Neural cell (in vitro differentiated cells): ENCODE results near the gene TMEM107. TPM values are rescaled to one million over a fixed set of nuclear protein-coding genes. Genes with fewer than 3 reads are reported as not detected.

Experiments used
- H2AFZ ChIP-seq: fragments of 200-600, 300-800 bp; sonication (generic), shearing (Covaris generic); 2 replicates; pipeline ENCODE4 v1.6.0; 2014; ENCODE audit warnings: low read depth, mild to moderate bottlenecking, antibody characterized with exemption, low read length, moderate library complexity
- H3F3A ChIP-seq: fragments of 200-600 bp; shearing (Covaris generic); 2 replicates; pipeline ENCODE4 v1.6.1; 2016; ENCODE audit warnings: mild to moderate bottlenecking, moderate library complexity, mixed read lengths, antibody characterized with exemption, low read length; ENCODE audit not compliant: insufficient read depth, poor library complexity, severe bottlenecking
- H3K27ac ChIP-seq: fragments of 200-600, 300-800 bp; sonication (generic), shearing (Covaris generic); 2 replicates; pipeline ENCODE4 v1.5.1; 2014; ENCODE audit warnings: mild to moderate bottlenecking, low read length, moderate library complexity
- H3K27me3 ChIP-seq: fragments of 300-800, 200-600 bp; sonication (generic), shearing (Covaris generic); 2 replicates; pipeline ENCODE4 v1.6.0; 2014; ENCODE audit warnings: mild to moderate bottlenecking, low read depth, low read length, moderate library complexity; ENCODE audit not compliant: insufficient read depth
- H3K36me3 ChIP-seq: fragments of 300-800, 200-600 bp; sonication (generic), shearing (Covaris generic); 2 replicates; pipeline ENCODE4 v1.5.1; 2014; ENCODE audit warnings: mild to moderate bottlenecking, antibody characterized with exemption, low read length, moderate library complexity; ENCODE audit not compliant: insufficient read depth
- H3K4me2 ChIP-seq: fragments of 300-800, 200-600 bp; sonication (generic), shearing (Covaris generic); 2 replicates; pipeline ENCODE4 v1.6.0; 2014; ENCODE audit warnings: mild to moderate bottlenecking, low read length
- H3K4me3 ChIP-seq: fragments of 300-800, 200-600 bp; sonication (generic), shearing (Covaris generic); 2 replicates; pipeline ENCODE4 v1.5.1; 2014; ENCODE audit warnings: mild to moderate bottlenecking, low read length, moderate library complexity
- H3K79me2 ChIP-seq: fragments of 200-600 bp; shearing (Covaris generic); replicated peaks from 2 replicates; pipeline ENCODE4 v1.6.0; 2014; ENCODE audit warnings: mild to moderate bottlenecking, low read length, moderate library complexity; ENCODE audit not compliant: insufficient read depth
- H3K9ac ChIP-seq: fragments of 300-800, 200-600 bp; sonication (generic), shearing (Covaris generic); 2 replicates; pipeline ENCODE4 v1.6.1; 2016; ENCODE audit warnings: mild to moderate bottlenecking, low read length, mixed read lengths
- H3K9me2 ChIP-seq: fragments of 200-600 bp; shearing (Covaris generic); 2 replicates; pipeline ENCODE4 v1.6.1; 2016; ENCODE audit warnings: mild to moderate bottlenecking, low read length, mixed read lengths; ENCODE audit not compliant: insufficient read depth
- H3K9me3 ChIP-seq: fragments of 200-600, 300-800 bp; sonication (generic), shearing (Covaris generic); 2 replicates; pipeline ENCODE4 v1.6.1; 2016; ENCODE audit warnings: mild to moderate bottlenecking, mixed run types, low read length, moderate library complexity, mixed read lengths
- H4K20me1 ChIP-seq: fragments of 200-600 bp; shearing (Covaris generic); 2 replicates; pipeline ENCODE4 v1.6.1; 2016; ENCODE audit warnings: mild to moderate bottlenecking, mixed run types; ENCODE audit not compliant: insufficient read depth
- EP300 ChIP-seq: fragments of 450-650 bp; conservative IDR thresholded peaks from 2 replicates; pipeline ENCODE4 v1.6.1; 2014; ENCODE audit warnings: antibody characterized with exemption, mild to moderate bottlenecking, moderate library complexity; ENCODE audit not compliant: poor library complexity, severe bottlenecking
- EZH2 ChIP-seq: fragments of 200-600, 300-800 bp; shearing (Covaris generic), sonication (generic); IDR thresholded peaks from 2 replicates; pipeline ENCODE4 v1.6.1; 2014; ENCODE audit warnings: antibody characterized with exemption, low read length, borderline replicate concordance, mild to moderate bottlenecking; ENCODE audit not compliant: insufficient read depth, poor library complexity, severe bottlenecking
- MXI1 ChIP-seq: fragments of 450-650 bp; conservative IDR thresholded peaks from 2 replicates; pipeline ENCODE4 v1.6.1; 2014; ENCODE audit warnings: antibody characterized with exemption, mild to moderate bottlenecking; ENCODE audit not compliant: poor library complexity, severe bottlenecking
- POLR2AphosphoS5 ChIP-seq: IDR thresholded peaks from 2 replicates; pipeline ENCODE4 v1.6.1; 2012
- RAD21 ChIP-seq: fragments of 450-650 bp; conservative IDR thresholded peaks from 2 replicates; pipeline ENCODE4 v1.6.1; 2014; ENCODE audit warnings: antibody characterized with exemption, mild to moderate bottlenecking, moderate library complexity
- SMC3 ChIP-seq: fragments of 450-650 bp; conservative IDR thresholded peaks from 2 replicates; pipeline ENCODE4 v1.6.1; 2014; ENCODE audit warnings: antibody characterized with exemption, mild to moderate bottlenecking, moderate library complexity; ENCODE audit not compliant: poor library complexity
- TAF1 ChIP-seq: IDR thresholded peaks from 2 replicates; pipeline ENCODE4 v1.6.1; 2012; ENCODE audit warnings: low read depth
- polyA plus RNA-seq: library from polyadenylated mRNA; depleted of rRNA; stranded (reverse); fragments of >200 nt; gene quantifications from 2 replicates; pipeline ENCODE4 v1.2.3, GENCODE V29; 2014
- TF ChIP-seq, protein P1 (sequence below): fragments of 450-650 bp; IDR thresholded peaks from 2 replicates; pipeline ENCODE4 v1.5.1; 2014; ENCODE audit warnings: antibody characterized with exemption, mild to moderate bottlenecking, moderate library complexity; ENCODE audit not compliant: poor library complexity, severe bottlenecking
- TF ChIP-seq, protein P2 (sequence below): IDR thresholded peaks from 2 replicates; pipeline ENCODE4 v1.6.1; 2012; ENCODE audit warnings: borderline replicate concordance

The TMEM107 gene
- polyA plus RNA-seq, 1 donor from 2014 or later = 31.7 TPM

DNA sequence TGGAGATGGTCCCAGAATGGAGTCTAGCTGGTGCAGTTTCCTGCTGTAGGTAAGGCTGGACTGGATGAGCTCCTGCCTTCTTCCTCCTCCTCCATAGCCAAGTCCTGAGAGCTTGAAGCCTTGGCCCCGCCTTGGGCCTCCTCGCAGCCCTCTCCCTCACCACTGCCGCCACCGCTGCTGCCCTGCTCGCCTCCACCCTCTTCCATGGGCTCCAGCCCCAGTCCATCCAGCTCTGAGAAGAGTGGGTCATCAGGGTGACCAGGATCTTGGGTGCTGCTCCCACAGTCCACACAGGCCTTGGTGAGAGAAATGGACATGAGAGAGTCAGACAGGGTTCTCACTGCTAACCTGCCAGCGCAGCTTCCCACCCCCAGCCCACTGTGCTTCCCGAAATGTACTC is 35.1 kb downstream of the TMEM107 start:
- no peaks in the 10 kb centered on the region for H3K9me3 ChIP-seq
- no peaks in the 10 kb centered on the region for H4K20me1 ChIP-seq
- H3K4me3 ChIP-seq = no peak overlapping the region
- H3K27ac ChIP-seq = no peak overlapping the region
- H3K27me3 ChIP-seq = no peaks in the 10 kb centered on the region
- TF ChIP-seq TAF1 (no peak), MXI1 (no peak), EZH2 (no peak), POLR2AphosphoS5 (no peak), RAD21 (no peak), SMC3 (no peak), EP300 (no peak)
- TF ChIP-seq, protein P1, sequence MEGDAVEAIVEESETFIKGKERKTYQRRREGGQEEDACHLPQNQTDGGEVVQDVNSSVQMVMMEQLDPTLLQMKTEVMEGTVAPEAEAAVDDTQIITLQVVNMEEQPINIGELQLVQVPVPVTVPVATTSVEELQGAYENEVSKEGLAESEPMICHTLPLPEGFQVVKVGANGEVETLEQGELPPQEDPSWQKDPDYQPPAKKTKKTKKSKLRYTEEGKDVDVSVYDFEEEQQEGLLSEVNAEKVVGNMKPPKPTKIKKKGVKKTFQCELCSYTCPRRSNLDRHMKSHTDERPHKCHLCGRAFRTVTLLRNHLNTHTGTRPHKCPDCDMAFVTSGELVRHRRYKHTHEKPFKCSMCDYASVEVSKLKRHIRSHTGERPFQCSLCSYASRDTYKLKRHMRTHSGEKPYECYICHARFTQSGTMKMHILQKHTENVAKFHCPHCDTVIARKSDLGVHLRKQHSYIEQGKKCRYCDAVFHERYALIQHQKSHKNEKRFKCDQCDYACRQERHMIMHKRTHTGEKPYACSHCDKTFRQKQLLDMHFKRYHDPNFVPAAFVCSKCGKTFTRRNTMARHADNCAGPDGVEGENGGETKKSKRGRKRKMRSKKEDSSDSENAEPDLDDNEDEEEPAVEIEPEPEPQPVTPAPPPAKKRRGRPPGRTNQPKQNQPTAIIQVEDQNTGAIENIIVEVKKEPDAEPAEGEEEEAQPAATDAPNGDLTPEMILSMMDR = no peak
- TF ChIP-seq, protein P2, sequence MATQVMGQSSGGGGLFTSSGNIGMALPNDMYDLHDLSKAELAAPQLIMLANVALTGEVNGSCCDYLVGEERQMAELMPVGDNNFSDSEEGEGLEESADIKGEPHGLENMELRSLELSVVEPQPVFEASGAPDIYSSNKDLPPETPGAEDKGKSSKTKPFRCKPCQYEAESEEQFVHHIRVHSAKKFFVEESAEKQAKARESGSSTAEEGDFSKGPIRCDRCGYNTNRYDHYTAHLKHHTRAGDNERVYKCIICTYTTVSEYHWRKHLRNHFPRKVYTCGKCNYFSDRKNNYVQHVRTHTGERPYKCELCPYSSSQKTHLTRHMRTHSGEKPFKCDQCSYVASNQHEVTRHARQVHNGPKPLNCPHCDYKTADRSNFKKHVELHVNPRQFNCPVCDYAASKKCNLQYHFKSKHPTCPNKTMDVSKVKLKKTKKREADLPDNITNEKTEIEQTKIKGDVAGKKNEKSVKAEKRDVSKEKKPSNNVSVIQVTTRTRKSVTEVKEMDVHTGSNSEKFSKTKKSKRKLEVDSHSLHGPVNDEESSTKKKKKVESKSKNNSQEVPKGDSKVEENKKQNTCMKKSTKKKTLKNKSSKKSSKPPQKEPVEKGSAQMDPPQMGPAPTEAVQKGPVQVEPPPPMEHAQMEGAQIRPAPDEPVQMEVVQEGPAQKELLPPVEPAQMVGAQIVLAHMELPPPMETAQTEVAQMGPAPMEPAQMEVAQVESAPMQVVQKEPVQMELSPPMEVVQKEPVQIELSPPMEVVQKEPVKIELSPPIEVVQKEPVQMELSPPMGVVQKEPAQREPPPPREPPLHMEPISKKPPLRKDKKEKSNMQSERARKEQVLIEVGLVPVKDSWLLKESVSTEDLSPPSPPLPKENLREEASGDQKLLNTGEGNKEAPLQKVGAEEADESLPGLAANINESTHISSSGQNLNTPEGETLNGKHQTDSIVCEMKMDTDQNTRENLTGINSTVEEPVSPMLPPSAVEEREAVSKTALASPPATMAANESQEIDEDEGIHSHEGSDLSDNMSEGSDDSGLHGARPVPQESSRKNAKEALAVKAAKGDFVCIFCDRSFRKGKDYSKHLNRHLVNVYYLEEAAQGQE = no peak
- no peak overlapping the region for H2AFZ ChIP-seq
- H3K79me2 ChIP-seq = no peaks in the 10 kb centered on the region
- peaks cover 21% of the 10 kb centered on the region for H3F3A ChIP-seq
- no peaks in the 10 kb centered on the region for H3K36me3 ChIP-seq
- no peak overlapping the region for H3K9ac ChIP-seq
- no peaks in the 10 kb centered on the region for H3K9me2 ChIP-seq
- no peak overlapping the region for H3K4me2 ChIP-seq

DNA sequence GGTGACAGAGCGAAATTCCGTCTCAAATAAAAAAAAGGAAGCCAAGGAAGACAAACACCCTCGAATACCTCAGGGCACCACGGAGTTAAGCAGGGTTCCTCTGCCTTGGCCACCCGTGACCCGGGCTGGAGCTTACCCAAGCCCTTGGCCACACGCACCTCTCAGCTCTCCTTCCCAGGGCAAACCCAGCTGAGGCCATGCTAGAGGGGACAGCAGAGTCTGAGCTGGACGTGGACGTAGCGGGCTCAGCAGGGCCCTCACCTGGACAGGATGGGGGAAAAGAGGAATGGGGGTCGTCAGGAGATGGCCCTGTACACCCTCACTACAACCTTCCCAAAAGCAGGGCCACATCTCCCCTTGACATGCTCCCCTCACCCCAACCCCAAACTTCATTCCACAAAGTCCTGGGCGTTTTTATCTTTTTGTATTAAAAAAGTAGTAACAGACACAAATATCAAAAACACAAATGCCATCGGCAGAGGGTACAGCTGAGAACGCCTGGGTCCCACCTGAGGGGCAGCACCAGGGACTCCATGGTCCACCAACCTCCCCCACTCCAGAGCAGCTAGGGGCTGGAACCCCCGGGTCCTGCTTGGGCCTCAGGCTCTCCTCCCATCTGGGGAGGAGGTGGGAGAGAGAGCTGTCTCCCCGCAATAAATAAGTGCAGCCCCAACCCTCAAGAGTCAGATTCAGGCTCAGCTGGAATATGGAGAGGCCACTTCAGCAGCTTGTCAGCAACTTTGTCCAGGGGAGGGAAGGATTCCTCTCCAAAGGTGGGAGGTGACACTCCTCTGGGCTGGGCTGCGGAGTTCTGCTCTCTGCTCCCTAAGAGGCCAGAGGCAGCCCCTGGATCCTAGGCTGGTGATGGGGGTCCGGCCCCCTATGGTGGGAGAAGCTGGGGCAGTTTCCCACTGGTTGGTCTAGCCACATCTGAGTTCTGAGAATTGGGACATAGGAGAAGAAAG is 35.8 kb downstream of the TMEM107 start:
- TF ChIP-seq SMC3 = no peak
- TF ChIP-seq EZH2 = no peak
- no peak for TF ChIP-seq EP300
- TF ChIP-seq, protein P2 = no peak
- TF ChIP-seq, protein P1 = no peak
- no peaks in the 10 kb centered on the region for H3K36me3 ChIP-seq
- H3F3A ChIP-seq = peaks cover 21% of the 10 kb centered on the region

More for the DNA sequence above, 35.8 kb downstream of the TMEM107 start:
- Histone ChIP-seq H3K4me3 (peak overlapping the region; percentile 80), H3K4me2 (no peak overlapping the region), H2AFZ (no peak overlapping the region), H3K9ac (no peak overlapping the region), H3K27me3 (no peaks in the 10 kb centered on the region), H4K20me1 (no peaks in the 10 kb centered on the region), H3K9me3 (no peaks in the 10 kb centered on the region), H3K9me2 (no peaks in the 10 kb centered on the region), H3K27ac (peak overlapping the region; percentile 97), H3K79me2 (no peaks in the 10 kb centered on the region)
